IMR-90 (cell line): ENCODE results near the gene SLC30A1. TPM values are rescaled to one million over a fixed set of nuclear protein-coding genes. Genes with fewer than 3 reads are reported as not detected.

Experiments
- ATAC-seq: fragments of 200-7000 bp; cut with Tn5 transposase; 2 replicates; pipeline ENCODE4 v1.9.1; 2020; ENCODE audit warnings: low read depth, mild to moderate bottlenecking, moderate library complexity
- BruUV-seq: library from RNA; stranded (reverse); fragments of 400-500 nt; replicated peaks from 2 replicates; lab custom pipeline; 2021; lab: Mats Ljungman, UMichigan
- CTCF ChIA-PET: fragments of 300-600 bp; formaldehyde crosslinking; extraction: SDS; loops from one replicate; lab custom pipeline; 2021; ENCODE audit warnings: antibody characterized with exemption; lab: Yijun Ruan, JAX
- POLR2A ChIA-PET: fragments of 300-600 bp; sonication (Branson Sonifier 250); formaldehyde crosslinking; loops from one replicate; lab custom pipeline; 2022; ENCODE audit warnings: antibody characterized with exemption; ENCODE audit not compliant: unreplicated experiment; lab: Charles Lee
- DNase-seq: peaks from one replicate; pipeline ENCODE4 v3.0.0; 2013
- H2AFZ ChIP-seq: replicated peaks from 2 replicates; pipeline ENCODE3; 2013; ENCODE audit warnings: low read length, mild to moderate bottlenecking; ENCODE audit not compliant: poor library complexity
- H2AK5ac ChIP-seq: 2 replicates; pipeline ENCODE4 v1.6.1; 2013; ENCODE audit warnings: low read depth, low read length, inconsistent platforms
- H2AK9ac ChIP-seq: replicated peaks from 2 replicates; pipeline ENCODE3; 2013; ENCODE audit warnings: mild to moderate bottlenecking, low read depth, low read length, moderate library complexity; ENCODE audit not compliant: poor library complexity
- H2BK120ac ChIP-seq: 2 replicates; pipeline ENCODE4 v1.6.1; 2013; ENCODE audit warnings: low read depth, low read length, inconsistent platforms
- H2BK15ac ChIP-seq: 3 replicates; pipeline ENCODE4 v1.6.1; 2013; ENCODE audit warnings: low read depth, low read length, inconsistent platforms
- H2BK20ac ChIP-seq: 2 replicates; pipeline ENCODE4 v1.6.1; 2013; ENCODE audit warnings: low read depth, mild to moderate bottlenecking, inconsistent platforms, low read length, moderate library complexity
- H2BK5ac ChIP-seq: 2 replicates; pipeline ENCODE4 v1.6.1; 2013; ENCODE audit warnings: mild to moderate bottlenecking, low read depth, low read length, inconsistent platforms; ENCODE audit not compliant: poor library complexity, severe bottlenecking
- H3K14ac ChIP-seq: replicated peaks from 2 replicates; pipeline ENCODE4 v1.6.1; 2013; ENCODE audit warnings: low read depth, low read length, inconsistent platforms
- H3K18ac ChIP-seq: 2 replicates; pipeline ENCODE4 v1.6.1; 2013; ENCODE audit warnings: low read depth, low read length, control low read depth
- H3K23ac ChIP-seq: 2 replicates; pipeline ENCODE4 v1.6.1; 2013; ENCODE audit warnings: low read depth, low read length, inconsistent platforms
- H3K27ac ChIP-seq: 2 replicates; pipeline ENCODE4 v1.5.1; 2013; ENCODE audit warnings: mild to moderate bottlenecking, control low read depth, low read length; ENCODE audit not compliant: insufficient read depth
- H3K27me3 ChIP-seq: 2 replicates; pipeline ENCODE4 v1.6.1; 2013; ENCODE audit warnings: low read length; ENCODE audit not compliant: control insufficient read depth, insufficient read depth
- H3K36me3 ChIP-seq: 2 replicates; pipeline ENCODE4 v1.6.1; 2013; ENCODE audit warnings: low read length, mixed read lengths; ENCODE audit not compliant: control insufficient read depth, insufficient read depth
- H3K4ac ChIP-seq: 2 replicates; pipeline ENCODE4 v1.6.1; 2013; ENCODE audit warnings: low read depth, low read length, inconsistent platforms
- H3K4me1 ChIP-seq: 2 replicates; pipeline ENCODE4 v1.6.1; 2013; ENCODE audit warnings: low read length, mixed read lengths; ENCODE audit not compliant: control insufficient read depth, insufficient read depth
- H3K4me2 ChIP-seq: 2 replicates; pipeline ENCODE4 v1.6.1; 2013; ENCODE audit warnings: low read depth, mild to moderate bottlenecking, control low read depth, low read length, moderate library complexity
- H3K4me3 ChIP-seq: 2 replicates; pipeline ENCODE4 v1.5.1; 2013; ENCODE audit warnings: low read depth, mild to moderate bottlenecking, control low read depth, low read length, moderate library complexity; ENCODE audit not compliant: insufficient read depth
- H3K56ac ChIP-seq: 2 replicates; pipeline ENCODE4 v1.6.1; 2013; ENCODE audit warnings: low read length, inconsistent platforms; ENCODE audit not compliant: insufficient read depth; ENCODE audit errors: extremely low read depth
- H3K79me1 ChIP-seq, 2 experiments: 2 replicates each; pipeline ENCODE4 v1.6.1; 2013; ENCODE audit warnings: low read length in 2 of 2, inconsistent platforms in 1 of 2, low read depth in 1 of 2
- H3K9ac ChIP-seq: 2 replicates; pipeline ENCODE4 v1.6.1; 2013; ENCODE audit warnings: low read depth, low read length, control low read depth
- H3K9me1 ChIP-seq: 2 replicates; pipeline ENCODE4 v1.6.1; 2013; ENCODE audit warnings: low read length, inconsistent platforms; ENCODE audit not compliant: insufficient read depth
- H3K9me3 ChIP-seq: 2 replicates; pipeline ENCODE4 v1.6.1; 2013; ENCODE audit warnings: low read length; ENCODE audit not compliant: control insufficient read depth, insufficient read depth
- H4K20me1 ChIP-seq: 2 replicates; pipeline ENCODE4 v1.6.1; 2013; ENCODE audit warnings: low read length, inconsistent platforms; ENCODE audit not compliant: insufficient read depth
- H4K5ac ChIP-seq: 2 replicates; pipeline ENCODE4 v1.6.1; 2013; ENCODE audit warnings: mild to moderate bottlenecking, low read depth, low read length, control low read depth
- H4K8ac ChIP-seq, 2 experiments: 2 replicates each; pipeline ENCODE4 v1.6.1; 2013; ENCODE audit warnings: low read depth in 2 of 2, low read length in 2 of 2, control low read depth in 1 of 2, inconsistent platforms in 1 of 2
- H4K91ac ChIP-seq: 2 replicates; pipeline ENCODE4 v1.6.1; 2013; ENCODE audit warnings: low read depth, low read length, inconsistent platforms; ENCODE audit not compliant: insufficient read depth
- BHLHE40 ChIP-seq: fragments of 150-350 bp; IDR thresholded peaks from 2 replicates; pipeline ENCODE4 v1.6.1; 2016; ENCODE audit warnings: mild to moderate bottlenecking, low read depth, low read length
- CEBPB ChIP-seq: IDR thresholded peaks from 2 replicates; pipeline ENCODE4 v1.6.1; 2012; ENCODE audit warnings: low read depth, low read length, improper control_type of control experiment
- CHD1 ChIP-seq: IDR thresholded peaks from 2 replicates; pipeline ENCODE4 v1.6.1; 2012; ENCODE audit warnings: low read depth, low read length, improper control_type of control experiment
- CTCF ChIP-seq: conservative IDR thresholded peaks from 2 replicates; pipeline ENCODE4 v1.5.1; 2012; ENCODE audit warnings: mild to moderate bottlenecking, low read depth, low read length, improper control_type of control experiment
- ELK1 ChIP-seq: fragments of 150-350 bp; IDR thresholded peaks from 2 replicates; pipeline ENCODE4 v1.6.1; 2016; ENCODE audit warnings: low read depth, mild to moderate bottlenecking, low read length, moderate library complexity, borderline replicate concordance
- FOS ChIP-seq: fragments of 150-350 bp; IDR thresholded peaks from 2 replicates; pipeline ENCODE4 v1.6.1; 2016; ENCODE audit warnings: low read depth, low read length
- MAZ ChIP-seq: IDR thresholded peaks from 2 replicates; pipeline ENCODE4 v1.6.1; 2012; ENCODE audit warnings: low read depth, mild to moderate bottlenecking, low read length, improper control_type of control experiment, moderate library complexity, borderline replicate concordance
- MXI1 ChIP-seq: IDR thresholded peaks from 2 replicates; pipeline ENCODE4 v1.6.1; 2012; ENCODE audit warnings: low read depth, mild to moderate bottlenecking, low read length, moderate library complexity, borderline replicate concordance
- NFE2L2 ChIP-seq: fragments of 150-350 bp; IDR thresholded peaks from 2 replicates; pipeline ENCODE4 v1.6.1; 2016; ENCODE audit warnings: low read depth, mild to moderate bottlenecking, low read length
- POLR2A ChIP-seq: IDR thresholded peaks from 2 replicates; pipeline ENCODE4 v1.6.1; 2012; ENCODE audit warnings: mild to moderate bottlenecking, low read depth, low read length
- RAD21 ChIP-seq: IDR thresholded peaks from 2 replicates; pipeline ENCODE4 v1.6.1; 2012; ENCODE audit warnings: low read length, improper control_type of control experiment
- RCOR1 ChIP-seq: IDR thresholded peaks from 2 replicates; pipeline ENCODE4 v1.6.1; 2012; ENCODE audit warnings: mild to moderate bottlenecking, low read length, improper control_type of control experiment; ENCODE audit not compliant: insufficient replicate concordance
- RFX5 ChIP-seq: IDR thresholded peaks from 2 replicates; pipeline ENCODE4 v1.8.0; 2012; ENCODE audit warnings: low read depth, mild to moderate bottlenecking, low read length, moderate library complexity
- SMC3 ChIP-seq: fragments of 150-350 bp; IDR thresholded peaks from 2 replicates; pipeline ENCODE4 v1.6.1; 2016; ENCODE audit warnings: low read depth, mild to moderate bottlenecking, antibody characterized with exemption, low read length, moderate library complexity
- USF2 ChIP-seq: fragments of 150-350 bp; IDR thresholded peaks from 2 replicates; pipeline ENCODE4 v1.6.1; 2017; ENCODE audit warnings: mild to moderate bottlenecking, antibody characterized with exemption, low read length, low read depth
- WGBS, 2 experiments: methylation state at CpG; one replicate each; pipeline versions ENCODE4 v1.1.5 to v1.1.7; 2013; ENCODE audit warnings: missing lambda C conversion rate in 2 of 2; ENCODE audit not compliant: insufficient read length in 1 of 2; ENCODE audit errors: extremely low coverage in 2 of 2; 5-methylcytosine and 5-hydroxymethylcytosine counted together
- dilution Hi-C: fragments of 300-500 bp; cut with HindIII; formaldehyde crosslinking; loops from one replicate; pipeline ENCODE4 v1.14.3; 2018; ENCODE audit warnings: low sequenced_read_pairs; ENCODE audit not compliant: unreplicated experiment
- in situ Hi-C: fragments of 300-500 bp; cut with MboI; formaldehyde crosslinking; loops from 3 replicates; pipeline ENCODE4 v1.14.3; 2019; ENCODE audit warnings: low sequenced_read_pairs, inconsistent platforms, mixed read lengths
- intact Hi-C: fragments of 100-400 bp; cut with micrococcal nuclease; formaldehyde crosslinking; loops from 2 replicates; pipeline ENCODE4 v1.10.0; 2022
- polyA plus RNA-seq, 3 experiments: library from polyadenylated mRNA; depleted of rRNA; stranded (reverse); fragments of >200 nt; gene quantifications; 2 replicates each; pipeline ENCODE4 v1.2.3, GENCODE V29; 2012; ENCODE audit warnings: low replicate concordance in 1 of 3
- total RNA-seq: library from RNA; depleted of rRNA; stranded (reverse); fragments of >200 nt; gene quantifications from 2 replicates; pipeline ENCODE4 v1.2.3, GENCODE V29; 2012

The SLC30A1 gene
- total and polyA plus RNA-seq, 2 of the 4 experiments (the other 2 are of a cell fraction), result 5.4 to 8.4 TPM

- Histone ChIP-seq H2BK20ac (no peak overlapping the region), H2BK120ac (no peak overlapping the region), H3K9me1 (peaks cover 3% of the 10 kb centered on the region; the same call in 1 of the 2 replicates), H2BK15ac (no peak overlapping the region), H3K4ac (no peak overlapping the region), H3K14ac (no peak overlapping the region), H3K27me3 (no peaks in the 10 kb centered on the region), H2AK5ac (no peak overlapping the region), H3K4me2 (no peak overlapping the region), H2AFZ (no peak overlapping the region), H4K20me1 (no peaks in the 10 kb centered on the region), H3K4me3 (no peak overlapping the region), H3K27ac (no peak overlapping the region), H3K18ac (peak overlapping the region; percentile 15; the same call in 1 of the 2 replicates), H2BK5ac (no peak overlapping the region), H3K56ac (no peak overlapping the region), H4K91ac (no peak overlapping the region), H2AK9ac (no peak overlapping the region), H3K23ac (no peak overlapping the region), H3K36me3 (no peaks in the 10 kb centered on the region), H3K4me1 (peaks cover 6% of the 10 kb centered on the region), H3K9ac (no peak overlapping the region), H4K8ac (0 out of 4 replicates have a peak overlapping the region, but pooled peaks of 1 of the 2 experiments have one; percentile 37), H3K9me3 (no peaks in the 10 kb centered on the region), H4K5ac (peak overlapping the region; percentile 35), H3K79me1 (no peaks in the 10 kb centered on the region)
- ChIA-PET CTCF (no interaction called here), POLR2A (no interaction called here)
- intact Hi-C loops, result no loop called here
- WGBS, 2 experiments, result 80% methylated on average over 1 of the region's 12 CpGs; no CpG with 5 or more reads in 1 of the 2 experiments
- dilution Hi-C loops, result no loop called here
- BruUV-seq, result no TSS peak
- in situ Hi-C loops, result no loop called here
- no peak for ATAC-seq
- DNase-seq, result no peak
- TF ChIP-seq MAZ, result no peak
- no peak for TF ChIP-seq FOS
- no peak for TF ChIP-seq CHD1
- TF ChIP-seq RFX5, result no peak
- no peak for TF ChIP-seq CEBPB
- TF ChIP-seq RAD21, result no peak
- no peak for TF ChIP-seq MXI1
- TF ChIP-seq ELK1, result no peak
- no peak for TF ChIP-seq BHLHE40
- no peak for TF ChIP-seq NFE2L2
- TF ChIP-seq POLR2A, result no peak
- TF ChIP-seq CTCF, result no peak
- no peak for TF ChIP-seq RCOR1
- TF ChIP-seq SMC3, result no peak
- TF ChIP-seq USF2, result no peak
These were observed 28.2 kb upstream of the SLC30A1 start for GRCh38 chr1:211606914-211607753.
